GM23248 (cell line): Measurements from ENCODE around the gene MED6. TPM values are rescaled to one million over a fixed set of nuclear protein-coding genes. Genes with fewer than 3 reads are reported as not detected.

Experiments used
- DNase-seq: peaks from one replicate; pipeline ENCODE4 v3.0.0-alpha.2; 2015
- H2AFZ ChIP-seq: fragments of 200-600 bp; sonication (generic); 2 replicates; pipeline ENCODE4 v1.6.1; 2016; ENCODE audit warnings: antibody characterized with exemption
- H3F3A ChIP-seq: fragments of 200-600 bp; sonication (generic); 2 replicates; pipeline ENCODE4 v1.6.1; 2016; ENCODE audit warnings: mild to moderate bottlenecking, antibody characterized with exemption, mixed run types; ENCODE audit not compliant: insufficient read depth
- H3K27ac ChIP-seq: fragments of 200-600 bp; sonication (generic); 2 replicates; pipeline ENCODE4 v1.5.1; 2016; ENCODE audit warnings: mild to moderate bottlenecking
- H3K27me3 ChIP-seq: fragments of 200-600 bp; sonication (generic); replicated peaks from 2 replicates; pipeline ENCODE4 v1.6.1; 2016; ENCODE audit warnings: mild to moderate bottlenecking; ENCODE audit not compliant: insufficient read depth
- H3K36me3 ChIP-seq: fragments of 200-600 bp; sonication (generic); 2 replicates; pipeline ENCODE4 v1.6.1; 2016; ENCODE audit warnings: low read depth, mild to moderate bottlenecking
- H3K4me1 ChIP-seq: fragments of 200-600 bp; sonication (generic); 2 replicates; pipeline ENCODE4 v1.6.1; 2016; ENCODE audit warnings: mild to moderate bottlenecking; ENCODE audit not compliant: insufficient read depth
- H3K4me2 ChIP-seq: fragments of 200-600 bp; sonication (generic); one replicate; pipeline ENCODE4 v1.6.1; 2016; ENCODE audit warnings: mild to moderate bottlenecking; ENCODE audit not compliant: unreplicated experiment
- H3K4me3 ChIP-seq: fragments of 200-600 bp; sonication (generic); 2 replicates; pipeline ENCODE4 v1.5.1; 2016; ENCODE audit warnings: mild to moderate bottlenecking
- H3K79me2 ChIP-seq: fragments of 200-600 bp; sonication (generic); 2 replicates; pipeline ENCODE4 v1.6.1; 2016; ENCODE audit warnings: mild to moderate bottlenecking; ENCODE audit not compliant: insufficient read depth
- H3K9ac ChIP-seq: fragments of 200-600 bp; sonication (generic); 2 replicates; pipeline ENCODE4 v1.6.1; 2016; ENCODE audit warnings: mild to moderate bottlenecking
- H3K9me2 ChIP-seq: fragments of 200-600 bp; sonication (generic); 2 replicates; pipeline ENCODE4 v1.6.1; 2016; ENCODE audit warnings: mixed run types, mild to moderate bottlenecking, moderate library complexity; ENCODE audit not compliant: insufficient read depth
- H3K9me3 ChIP-seq: fragments of 200-600 bp; sonication (generic); one replicate; pipeline ENCODE4 v1.6.1; 2017; ENCODE audit warnings: low read depth
- H4K20me1 ChIP-seq: fragments of 200-600 bp; sonication (generic); 2 replicates; pipeline ENCODE4 v1.6.0; 2016; ENCODE audit not compliant: insufficient read depth
- EZH2 ChIP-seq: fragments of 200-600 bp; sonication (generic); IDR thresholded peaks from 2 replicates; pipeline ENCODE4 v1.6.1; 2018; ENCODE audit warnings: antibody characterized with exemption, mild to moderate bottlenecking; ENCODE audit not compliant: insufficient read depth, poor library complexity, severe bottlenecking
- EZH2phosphoT487 ChIP-seq: fragments of 200-600 bp; sonication (generic); IDR thresholded peaks from 2 replicates; pipeline ENCODE4 v1.6.1; 2018; ENCODE audit warnings: antibody characterized with exemption, moderate library complexity, mild to moderate bottlenecking, low read depth; ENCODE audit not compliant: insufficient read depth
- WGBS, 2 experiments: methylation state at CpG; one replicate each; pipeline ENCODE4 v1.1.6; 2015 to 2017; ENCODE audit warnings: low lambda C conversion rate in 2 of 2, low coverage in 1 of 2; ENCODE audit errors: missing lambda C conversion rate in 2 of 2; 5-methylcytosine and 5-hydroxymethylcytosine counted together
- in situ Hi-C: fragments of 300-500 bp; cut with MboI; formaldehyde crosslinking; loops from 2 replicates; pipeline ENCODE4 v1.15.0; 2020
- polyA plus RNA-seq: library from polyadenylated mRNA; unstranded; fragments of >200 nt; fragmentation: Nextera tagmentation; extraction: Ambion mirVana; gene quantifications from 2 replicates; pipeline ENCODE4 v1.2.1, GENCODE V29; 2016
- total RNA-seq: library from RNA; depleted of rRNA; stranded (reverse); fragments of >200 nt; shearing (Covaris generic); gene quantifications from 2 replicates; pipeline ENCODE4 v1.2.3, GENCODE V29; 2014

The MED6 gene
- total and polyA plus RNA-seq, 2 experiments from 2014 or later: 20.5 to 31.6 TPM

GRCh38 chr14:70585231-70585630 lies 15.2 kb downstream of the MED6 start:
- in situ Hi-C loops: no loop called here
- Histone ChIP-seq H2AFZ (no peak overlapping the region), H3K36me3 (peaks cover 50% of the 10 kb centered on the region), H4K20me1 (no peaks in the 10 kb centered on the region), H3K4me3 (no peak overlapping the region), H3K79me2 (peaks cover 7% of the 10 kb centered on the region; the same call in 1 of the 2 replicates), H3K4me2 (no peak overlapping the region), H3F3A (no peaks in the 10 kb centered on the region), H3K27ac (no peak overlapping the region), H3K9me2 (no peaks in the 10 kb centered on the region), H3K4me1 (no peaks in the 10 kb centered on the region), H3K9ac (no peak overlapping the region), H3K27me3 (no peaks in the 10 kb centered on the region), H3K9me3 (no peaks in the 10 kb centered on the region)
- TF ChIP-seq EZH2phosphoT487: no peak
- TF ChIP-seq EZH2: no peak
- 94 to 97% methylated on average over 3 of the region's 3 CpGs for WGBS, 2 experiments
- DNase-seq: peak; percentile 10

GRCh38 chr14:70576891-70577290 lies 23.6 kb downstream of the MED6 start:
- Histone ChIP-seq H3K9me3 (no peaks in the 10 kb centered on the region), H3K79me2 (peaks cover 11% of the 10 kb centered on the region; the same call in 1 of the 2 replicates), H4K20me1 (no peaks in the 10 kb centered on the region), H3K4me2 (no peak overlapping the region), H3K27ac (no peak overlapping the region), H3K36me3 (peaks cover 30% of the 10 kb centered on the region), H2AFZ (no peak overlapping the region), H3K9me2 (no peaks in the 10 kb centered on the region), H3K9ac (no peak overlapping the region), H3K4me3 (no peak overlapping the region), H3K4me1 (no peaks in the 10 kb centered on the region), H3F3A (0 out of 2 replicates have a peak, but pooled peaks cover 3% of the 10 kb centered on the region), H3K27me3 (no peaks in the 10 kb centered on the region)
- DNase-seq: no peak
- in situ Hi-C loops: no loop called here
- no peak for TF ChIP-seq EZH2
- TF ChIP-seq EZH2phosphoT487: no peak
- WGBS, 2 experiments: 97 to 98% methylated on average over 2 of the region's 2 CpGs

GRCh38 chr14:70573050-70573449 lies 27.4 kb downstream of the MED6 start:
- no peak for DNase-seq
- no peaks in the 10 kb centered on the region for H3K4me1 ChIP-seq
- no peak overlapping the region for H3K27ac ChIP-seq
- H4K20me1 ChIP-seq: no peaks in the 10 kb centered on the region
- WGBS, 2 experiments: 97 to 100% methylated on average over 1 of the region's 1 CpG
- no peak overlapping the region for H3K4me3 ChIP-seq
- in situ Hi-C loops: no loop called here
- H2AFZ ChIP-seq: no peak overlapping the region
- no peak for TF ChIP-seq EZH2phosphoT487
- no peak for TF ChIP-seq EZH2
- H3K9me3 ChIP-seq: no peaks in the 10 kb centered on the region
- H3F3A ChIP-seq: no peaks in the 10 kb centered on the region; the same call in 1 of the 2 replicates
- H3K9me2 ChIP-seq: no peaks in the 10 kb centered on the region
- H3K27me3 ChIP-seq: no peaks in the 10 kb centered on the region
- H3K9ac ChIP-seq: no peak overlapping the region
- H3K79me2 ChIP-seq: peaks cover 35% of the 10 kb centered on the region
- no peak overlapping the region for H3K4me2 ChIP-seq
- 0 out of 2 replicates have a peak, but pooled peaks cover 2% of the 10 kb centered on the region for H3K36me3 ChIP-seq

GRCh38 chr14:70571139-70571538 lies 29.3 kb downstream of the MED6 start:
- Histone ChIP-seq H2AFZ (no peak overlapping the region), H3K9me2 (no peaks in the 10 kb centered on the region), H3F3A (no peaks in the 10 kb centered on the region; the same call in 1 of the 2 replicates), H4K20me1 (no peaks in the 10 kb centered on the region), H3K27ac (no peak overlapping the region), H3K79me2 (peaks cover 40% of the 10 kb centered on the region), H3K9me3 (no peaks in the 10 kb centered on the region), H3K27me3 (no peaks in the 10 kb centered on the region), H3K4me3 (no peak overlapping the region), H3K4me2 (no peak overlapping the region), H3K36me3 (0 out of 2 replicates have a peak, but pooled peaks cover 3% of the 10 kb centered on the region), H3K9ac (no peak overlapping the region), H3K4me1 (no peaks in the 10 kb centered on the region)
- in situ Hi-C loops: no loop called here
- 91 to 98% methylated on average over 2 of the region's 2 CpGs for whole genome bisulfite sequencing, 2 experiments
- no peak for DNase-seq
- TF ChIP-seq EZH2 (no peak), EZH2phosphoT487 (no peak)

- H3K9me3 ChIP-seq: no peaks in the 10 kb centered on the region
- TF ChIP-seq EZH2phosphoT487 (no peak), EZH2 (no peak)
- H3F3A ChIP-seq: no peaks in the 10 kb centered on the region; the same call in 1 of the 2 replicates
- H2AFZ ChIP-seq: no peak overlapping the region
- no peak overlapping the region for H3K27ac ChIP-seq
- no peaks in the 10 kb centered on the region for H3K4me1 ChIP-seq
- H3K4me3 ChIP-seq: no peak overlapping the region
- no peaks in the 10 kb centered on the region for H3K9me2 ChIP-seq
- H3K4me2 ChIP-seq: no peak overlapping the region
- H3K27me3 ChIP-seq: no peaks in the 10 kb centered on the region
- in situ Hi-C loops: no loop called here
- 0 out of 2 replicates have a peak, but pooled peaks cover 6% of the 10 kb centered on the region for H3K36me3 ChIP-seq
- 69 to 75% methylated on average over 2 of the region's 2 CpGs for WGBS, 2 experiments
- DNase-seq: peak; percentile 56
- no peak overlapping the region for H3K9ac ChIP-seq
- no peaks in the 10 kb centered on the region for H4K20me1 ChIP-seq
- H3K79me2 ChIP-seq: peaks cover 35% of the 10 kb centered on the region
Measured at GRCh38 chr14:70567791-70568190, 32.7 kb downstream of the MED6 start.
